ENCODE data around the gene RIC8A. TPM values are rescaled to one million over a fixed set of nuclear protein-coding genes. Genes with fewer than 3 reads are reported as not detected.

RIC8A gene
- total RNA-seq, 1 donor from 2014 or later: 116 TPM

GRCh38 chr11:253160-253885 is 45.8 kb downstream of the RIC8A start:
- TF ChIP-seq CTCF (IDR thresholded peaks at IDR 0.05; ENCODE audit: insufficient read depth, low read length, poor library complexity, severe bottlenecking): no peak
- Histone ChIP-seq H3K27me3 (ENCODE audit: control insufficient read depth, insufficient read depth, low read length) (peaks cover 2% of the 10 kb centered on the region), H3K36me3 (ENCODE audit: control insufficient read depth, insufficient read depth, low read length) (peaks cover 3% of the 10 kb centered on the region), H3K4me3 (ENCODE audit: low read depth, low read length) (no peak overlapping the region)
- no peak for DNase-seq (ENCODE audit: low read depth)

GRCh38 chr11:253886-254270 is 46.4 kb downstream of the RIC8A start:
- peaks cover 2% of the 10 kb centered on the region for H3K36me3 ChIP-seq (ENCODE audit: control insufficient read depth, insufficient read depth, low read length)
- TF ChIP-seq CTCF (IDR thresholded peaks at IDR 0.05; ENCODE audit: insufficient read depth, low read length, poor library complexity, severe bottlenecking): no peak
- DNase-seq (ENCODE audit: low read depth): no peak
- H3K27me3 ChIP-seq (ENCODE audit: control insufficient read depth, insufficient read depth, low read length): peaks cover 2% of the 10 kb centered on the region
- H3K4me3 ChIP-seq (ENCODE audit: low read depth, low read length): no peak overlapping the region

- Histone ChIP-seq H3K36me3 (ENCODE audit: control insufficient read depth, insufficient read depth, low read length) (peaks cover 2% of the 10 kb centered on the region), H3K27me3 (ENCODE audit: control insufficient read depth, insufficient read depth, low read length) (peaks cover 2% of the 10 kb centered on the region), H3K4me3 (ENCODE audit: low read depth, low read length) (no peak overlapping the region)
- no peak for DNase-seq (ENCODE audit: low read depth)
- TF ChIP-seq CTCF (IDR thresholded peaks at IDR 0.05; ENCODE audit: insufficient read depth, low read length, poor library complexity, severe bottlenecking): no peak
These were observed 47.7 kb downstream of the RIC8A start for GRCh38 chr11:255176-255575.

- no peak overlapping the region for H3K4me3 ChIP-seq (ENCODE audit: low read depth, low read length)
- no peak for TF ChIP-seq CTCF (IDR thresholded peaks at IDR 0.05; ENCODE audit: insufficient read depth, low read length, poor library complexity, severe bottlenecking)
- no peak for DNase-seq (ENCODE audit: low read depth)
- peaks cover 2% of the 10 kb centered on the region for H3K36me3 ChIP-seq (ENCODE audit: control insufficient read depth, insufficient read depth, low read length)
- peaks cover 2% of the 10 kb centered on the region for H3K27me3 ChIP-seq (ENCODE audit: control insufficient read depth, insufficient read depth, low read length)
These were observed 48.3 kb downstream of the RIC8A start for GRCh38 chr11:255816-256215.

GRCh38 chr11:256952-257737 is 49.6 kb downstream of the RIC8A start:
- H3K27me3 ChIP-seq (ENCODE audit: control insufficient read depth, insufficient read depth, low read length): peaks cover 2% of the 10 kb centered on the region
- no peak for TF ChIP-seq CTCF (IDR thresholded peaks at IDR 0.05; ENCODE audit: insufficient read depth, low read length, poor library complexity, severe bottlenecking)
- H3K4me3 ChIP-seq (ENCODE audit: low read depth, low read length): no peak overlapping the region
- no peak for DNase-seq (ENCODE audit: low read depth)
- peaks cover 2% of the 10 kb centered on the region for H3K36me3 ChIP-seq (ENCODE audit: control insufficient read depth, insufficient read depth, low read length)
